HepG2 (cell line): Measurements from ENCODE around the gene UBE2Q2. TPM values are rescaled to one million over a fixed set of nuclear protein-coding genes. Genes with fewer than 3 reads are reported as not detected.

Experiments
- ASH2L ChIP-seq: fragments of 300-600, 200-600 bp; sonication (generic); IDR thresholded peaks from 2 replicates; pipeline ENCODE4 v1.7.0; 2017; ENCODE audit warnings: low read depth, mild to moderate bottlenecking, moderate library complexity, mixed read lengths, low read length; ENCODE audit not compliant: insufficient read length
- ERF ChIP-seq: IDR thresholded peaks from 2 replicates; pipeline ENCODE4 v1.6.1; 2018; ENCODE audit warnings: missing biosample characterization, missing genetic modification reagents
- FOXC1 ChIP-seq: sonication (generic); formaldehyde crosslinking; IDR thresholded peaks from 2 replicates; pipeline ENCODE4 v1.8.0; 2022; ENCODE audit warnings: mild to moderate bottlenecking, missing genetic modification reagents, borderline replicate concordance
- GATAD2A ChIP-seq: IDR thresholded peaks from 2 replicates; pipeline ENCODE4 v1.6.1; 2016
- HOXA3 ChIP-seq: sonication (generic); formaldehyde crosslinking; IDR thresholded peaks from 2 replicates; pipeline ENCODE4 v1.5.0; 2020; ENCODE audit warnings: missing genetic modification reagents
- HOXA7 ChIP-seq: sonication (generic); formaldehyde crosslinking; IDR thresholded peaks from 2 replicates; pipeline ENCODE4 v1.8.1; 2022; ENCODE audit warnings: mild to moderate bottlenecking, missing genetic modification reagents, moderate library complexity
- KAT2B ChIP-seq: fragments of 150-350 bp; IDR thresholded peaks from 2 replicates; pipeline ENCODE4 v1.6.1; 2014; ENCODE audit warnings: low read depth, low read length, borderline replicate concordance
- MIER3 ChIP-seq: IDR thresholded peaks from 2 replicates; pipeline ENCODE4 v1.6.1; 2016; ENCODE audit warnings: missing compliant biosample characterization, borderline replicate concordance
- MTF2 ChIP-seq: sonication (generic); formaldehyde crosslinking; IDR thresholded peaks from 2 replicates; pipeline ENCODE4 v1.5.0; 2020; ENCODE audit warnings: missing genetic modification reagents, borderline replicate concordance
- MZF1 ChIP-seq: sonication (generic); formaldehyde crosslinking; IDR thresholded peaks from 2 replicates; pipeline ENCODE4 v1.8.1; 2023; ENCODE audit warnings: mild to moderate bottlenecking, missing genetic modification reagents, borderline replicate concordance
- RFX1 ChIP-seq: fragments of 450-650 bp; IDR thresholded peaks from 2 replicates; pipeline ENCODE4 v1.6.1; 2017
- SATB2 ChIP-seq: sonication (generic); formaldehyde crosslinking; IDR thresholded peaks from 2 replicates; pipeline ENCODE4 v1.5.0; 2020; ENCODE audit warnings: missing genetic modification reagents
- SNRNP70 ChIP-seq: fragments of 200-400 bp; formaldehyde crosslinking; IDR thresholded peaks from 2 replicates; pipeline ENCODE4 v1.6.1; 2017; ENCODE audit warnings: mild to moderate bottlenecking, low read depth, low read length, moderate library complexity
- SRF ChIP-seq: IDR thresholded peaks from 2 replicates; pipeline ENCODE4 v1.6.1; 2011; ENCODE audit warnings: mild to moderate bottlenecking, low read depth, low read length, moderate library complexity
- XBP1 ChIP-seq: sonication (generic); formaldehyde crosslinking; IDR thresholded peaks from 2 replicates; pipeline ENCODE4 v1.5.0; 2020; ENCODE audit warnings: missing genetic modification reagents
- ZNF335 ChIP-seq: sonication (generic); formaldehyde crosslinking; IDR thresholded peaks from 2 replicates; pipeline ENCODE4 v1.4.0; 2020; ENCODE audit warnings: missing genetic modification reagents
- ZNF724P ChIP-seq: sonication (generic); formaldehyde crosslinking; IDR thresholded peaks from 2 replicates; pipeline ENCODE4 v1.8.0; 2022; ENCODE audit warnings: missing genetic modification reagents, borderline replicate concordance
- ZNF746 ChIP-seq: sonication (generic); formaldehyde crosslinking; IDR thresholded peaks from 2 replicates; pipeline ENCODE4 v1.8.0; 2022; ENCODE audit warnings: mild to moderate bottlenecking, missing genetic modification reagents
- ZNF788 ChIP-seq: sonication (generic); formaldehyde crosslinking; IDR thresholded peaks from 2 replicates; pipeline ENCODE4 v1.5.0; 2020; ENCODE audit warnings: mild to moderate bottlenecking, missing genetic modification reagents, borderline replicate concordance
- polyA plus RNA-seq, 8 experiments: library from polyadenylated mRNA; depleted of rRNA in 3 of 8; stranded (reverse) in 7 of 8; unstranded in 1 of 8; fragments of >200 nt; fragmentation: Illumina TruSeq in 4 of 8; extraction: Trizol in 4 of 8; gene quantifications; 2 replicates each; pipeline versions ENCODE4 v1.2.1 to v1.2.3, GENCODE V29; 2011 to 2016; ENCODE audit warnings: low read depth in 4 of 8, missing spikeins in 1 of 8, mixed read lengths in 1 of 8; ENCODE audit not compliant: insufficient read depth in 1 of 8
- total RNA-seq, 5 experiments: library from RNA; depleted of rRNA; stranded (reverse); fragments of >200 nt; fragmentation: Illumina TruSeq; extraction: Trizol; gene quantifications; 2 replicates each; pipeline ENCODE4 v1.2.3, GENCODE V29; 2016; ENCODE audit warnings: low read depth in 1 of 5
- TF ChIP-seq, protein P1 (sequence below): sonication (generic); formaldehyde crosslinking; conservative IDR thresholded peaks from 2 replicates; pipeline ENCODE4 v1.4.0; 2020; ENCODE audit warnings: missing genetic modification reagents
- TF ChIP-seq, protein P2 (sequence below): sonication (generic); formaldehyde crosslinking; conservative IDR thresholded peaks from 2 replicates; pipeline ENCODE4 v1.4.0; 2020; ENCODE audit warnings: mild to moderate bottlenecking, missing genetic modification reagents, moderate library complexity
- TF ChIP-seq, protein P3 (sequence below): sonication (generic); formaldehyde crosslinking; conservative IDR thresholded peaks from 2 replicates; pipeline ENCODE4 v1.4.0; 2020; ENCODE audit warnings: missing genetic modification reagents
- TF ChIP-seq, protein P4 (sequence below): sonication (generic); formaldehyde crosslinking; IDR thresholded peaks from 2 replicates; pipeline ENCODE4 v1.4.0; 2020; ENCODE audit warnings: missing genetic modification reagents

The UBE2Q2 gene
- total and polyA plus RNA-seq, 2 of the 13 experiments (the other 11 are each of a cell fraction or from before 2014, with no cell fraction given) = 10.6 to 20.4 TPM

DNA sequence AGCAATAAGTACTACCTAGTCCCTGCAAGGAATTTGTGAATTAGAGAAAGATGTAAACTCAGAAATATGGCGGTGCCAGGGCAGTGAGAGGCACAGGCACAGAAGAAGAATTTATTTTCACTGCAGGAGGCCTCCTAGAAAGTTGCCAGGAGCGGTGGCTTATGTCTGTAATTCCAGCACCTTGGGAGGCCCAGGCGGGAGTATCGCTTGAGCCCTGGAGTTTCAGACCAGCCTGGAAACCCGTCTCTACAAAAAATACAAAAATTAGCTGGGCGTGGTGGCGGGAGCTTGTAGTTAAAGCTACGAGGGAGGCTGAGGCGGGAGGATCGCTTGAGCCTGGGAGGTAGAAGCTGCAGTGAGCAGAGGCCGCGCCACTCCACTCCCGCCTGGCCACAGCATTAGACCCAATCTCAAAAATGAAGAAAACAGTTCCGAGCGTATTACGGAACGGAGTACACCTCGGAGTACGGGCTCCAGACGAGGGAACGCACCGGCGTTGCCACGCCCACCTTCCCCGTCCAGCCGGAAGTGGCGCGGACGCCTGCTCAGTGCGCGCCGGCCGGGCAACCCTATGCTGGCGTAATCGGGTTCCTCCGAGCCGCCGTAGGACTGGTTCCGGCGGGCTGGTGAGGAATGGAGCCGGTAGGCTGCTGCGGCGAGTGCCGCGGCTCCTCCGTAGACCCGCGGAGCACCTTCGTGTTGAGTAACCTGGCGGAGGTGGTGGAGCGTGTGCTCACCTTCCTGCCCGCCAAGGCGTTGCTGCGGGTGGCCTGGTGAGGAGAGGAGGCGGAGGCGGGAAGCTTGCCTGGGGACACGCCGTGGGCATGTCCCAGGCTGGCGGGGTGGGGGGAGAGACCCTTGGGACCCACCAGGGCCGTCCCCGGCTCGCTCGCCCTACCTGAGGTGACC, 60.3 kb downstream of the UBE2Q2 start, which contains the start of gene FBXO22 (continued):
- TF ChIP-seq SNRNP70 (no peak), HOXA7 (CRISPR knock-in tag) (no peak), ERF (CRISPR knock-in tag) (0 out of 2 replicates have a peak, but pooled peaks have one; percentile 66), GATAD2A (peak; percentile 60; the same call in 1 of the 2 replicates), KAT2B (no peak), MIER3 (CRISPR knock-in tag) (0 out of 2 replicates have a peak, but pooled peaks have one; percentile 55), FOXC1 (CRISPR knock-in tag) (0 out of 2 replicates have a peak, but pooled peaks have one; percentile 43), RFX1 (peak; percentile 10; the same call in 1 of the 2 replicates), ZNF788 (CRISPR knock-in tag) (peak; percentile 96), SATB2 (CRISPR knock-in tag) (no peak), ZNF746 (no peak), MZF1 (CRISPR knock-in tag) (no peak), ZNF724P (CRISPR knock-in tag) (peak; percentile 76; the same call in 1 of the 2 replicates), SRF (no peak), ZNF335 (peak; percentile 79), ASH2L (peak; percentile 92), XBP1 (CRISPR knock-in tag) (peak; percentile 74), HOXA3 (CRISPR knock-in tag) (peak; percentile 93), MTF2 (CRISPR knock-in tag) (no peak)
- TF ChIP-seq, protein P1, sequence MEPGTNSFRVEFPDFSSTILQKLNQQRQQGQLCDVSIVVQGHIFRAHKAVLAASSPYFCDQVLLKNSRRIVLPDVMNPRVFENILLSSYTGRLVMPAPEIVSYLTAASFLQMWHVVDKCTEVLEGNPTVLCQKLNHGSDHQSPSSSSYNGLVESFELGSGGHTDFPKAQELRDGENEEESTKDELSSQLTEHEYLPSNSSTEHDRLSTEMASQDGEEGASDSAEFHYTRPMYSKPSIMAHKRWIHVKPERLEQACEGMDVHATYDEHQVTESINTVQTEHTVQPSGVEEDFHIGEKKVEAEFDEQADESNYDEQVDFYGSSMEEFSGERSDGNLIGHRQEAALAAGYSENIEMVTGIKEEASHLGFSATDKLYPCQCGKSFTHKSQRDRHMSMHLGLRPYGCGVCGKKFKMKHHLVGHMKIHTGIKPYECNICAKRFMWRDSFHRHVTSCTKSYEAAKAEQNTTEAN = peak; percentile 77
- TF ChIP-seq, protein P2, sequence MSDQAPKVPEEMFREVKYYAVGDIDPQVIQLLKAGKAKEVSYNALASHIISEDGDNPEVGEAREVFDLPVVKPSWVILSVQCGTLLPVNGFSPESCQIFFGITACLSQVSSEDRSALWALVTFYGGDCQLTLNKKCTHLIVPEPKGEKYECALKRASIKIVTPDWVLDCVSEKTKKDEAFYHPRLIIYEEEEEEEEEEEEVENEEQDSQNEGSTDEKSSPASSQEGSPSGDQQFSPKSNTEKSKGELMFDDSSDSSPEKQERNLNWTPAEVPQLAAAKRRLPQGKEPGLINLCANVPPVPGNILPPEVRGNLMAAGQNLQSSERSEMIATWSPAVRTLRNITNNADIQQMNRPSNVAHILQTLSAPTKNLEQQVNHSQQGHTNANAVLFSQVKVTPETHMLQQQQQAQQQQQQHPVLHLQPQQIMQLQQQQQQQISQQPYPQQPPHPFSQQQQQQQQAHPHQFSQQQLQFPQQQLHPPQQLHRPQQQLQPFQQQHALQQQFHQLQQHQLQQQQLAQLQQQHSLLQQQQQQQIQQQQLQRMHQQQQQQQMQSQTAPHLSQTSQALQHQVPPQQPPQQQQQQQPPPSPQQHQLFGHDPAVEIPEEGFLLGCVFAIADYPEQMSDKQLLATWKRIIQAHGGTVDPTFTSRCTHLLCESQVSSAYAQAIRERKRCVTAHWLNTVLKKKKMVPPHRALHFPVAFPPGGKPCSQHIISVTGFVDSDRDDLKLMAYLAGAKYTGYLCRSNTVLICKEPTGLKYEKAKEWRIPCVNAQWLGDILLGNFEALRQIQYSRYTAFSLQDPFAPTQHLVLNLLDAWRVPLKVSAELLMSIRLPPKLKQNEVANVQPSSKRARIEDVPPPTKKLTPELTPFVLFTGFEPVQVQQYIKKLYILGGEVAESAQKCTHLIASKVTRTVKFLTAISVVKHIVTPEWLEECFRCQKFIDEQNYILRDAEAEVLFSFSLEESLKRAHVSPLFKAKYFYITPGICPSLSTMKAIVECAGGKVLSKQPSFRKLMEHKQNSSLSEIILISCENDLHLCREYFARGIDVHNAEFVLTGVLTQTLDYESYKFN = peak; percentile 45
- TF ChIP-seq, protein P3, sequence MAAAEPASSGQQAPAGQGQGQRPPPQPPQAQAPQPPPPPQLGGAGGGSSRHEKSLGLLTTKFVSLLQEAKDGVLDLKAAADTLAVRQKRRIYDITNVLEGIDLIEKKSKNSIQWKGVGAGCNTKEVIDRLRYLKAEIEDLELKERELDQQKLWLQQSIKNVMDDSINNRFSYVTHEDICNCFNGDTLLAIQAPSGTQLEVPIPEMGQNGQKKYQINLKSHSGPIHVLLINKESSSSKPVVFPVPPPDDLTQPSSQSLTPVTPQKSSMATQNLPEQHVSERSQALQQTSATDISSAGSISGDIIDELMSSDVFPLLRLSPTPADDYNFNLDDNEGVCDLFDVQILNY (CRISPR knock-in tag) = peak; percentile 14; the same call in 1 of the 2 replicates
- TF ChIP-seq, protein P4, sequence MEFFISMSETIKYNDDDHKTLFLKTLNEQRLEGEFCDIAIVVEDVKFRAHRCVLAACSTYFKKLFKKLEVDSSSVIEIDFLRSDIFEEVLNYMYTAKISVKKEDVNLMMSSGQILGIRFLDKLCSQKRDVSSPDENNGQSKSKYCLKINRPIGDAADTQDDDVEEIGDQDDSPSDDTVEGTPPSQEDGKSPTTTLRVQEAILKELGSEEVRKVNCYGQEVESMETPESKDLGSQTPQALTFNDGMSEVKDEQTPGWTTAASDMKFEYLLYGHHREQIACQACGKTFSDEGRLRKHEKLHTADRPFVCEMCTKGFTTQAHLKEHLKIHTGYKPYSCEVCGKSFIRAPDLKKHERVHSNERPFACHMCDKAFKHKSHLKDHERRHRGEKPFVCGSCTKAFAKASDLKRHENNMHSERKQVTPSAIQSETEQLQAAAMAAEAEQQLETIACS = peak; percentile 71
